A673 (cell line): ENCODE results near the gene FUT2. TPM values are rescaled to one million over a fixed set of nuclear protein-coding genes. Genes with fewer than 3 reads are reported as not detected.

ENCODE experiments used
- BruUV-seq: library from RNA; stranded (reverse); fragments of 400-500 nt; replicated peaks from 2 replicates; lab custom pipeline; 2021; lab: Mats Ljungman, UMichigan
- CTCF ChIA-PET: fragments of 300-600 bp; sonication (Branson Sonifier 250); formaldehyde crosslinking; loops from one replicate; lab custom pipeline; 2022; ENCODE audit warnings: antibody characterized with exemption; lab: Charles Lee
- POLR2A ChIA-PET: fragments of 300-600 bp; sonication (Branson Sonifier 250); formaldehyde crosslinking; loops from one replicate; lab custom pipeline; 2022; ENCODE audit warnings: antibody characterized with exemption; ENCODE audit not compliant: low non-redundant PET; lab: Charles Lee
- DNase-seq: peaks from one replicate; pipeline ENCODE4 v3.0.0-alpha.2; 2015; ENCODE audit warnings: low spot score
- H3K27ac ChIP-seq: fragments of 200-600 bp; sonication (generic); 2 replicates; pipeline ENCODE4 v1.5.1; 2016; ENCODE audit warnings: mixed run types, low read depth, mild to moderate bottlenecking, mixed read lengths, antibody characterized with exemption, low read length; ENCODE audit not compliant: poor library complexity, severe bottlenecking
- H3K27me3 ChIP-seq: fragments of 200-600 bp; sonication (generic); replicated peaks from 2 replicates; pipeline ENCODE4 v1.6.1; 2017; ENCODE audit warnings: mixed run types, low read depth, mild to moderate bottlenecking, mixed read lengths, antibody characterized with exemption, low read length; ENCODE audit not compliant: insufficient read depth, poor library complexity
- H3K36me3 ChIP-seq: fragments of 200-600 bp; sonication (generic); 2 replicates; pipeline ENCODE4 v1.6.1; 2016; ENCODE audit warnings: mixed run types, mild to moderate bottlenecking, mixed read lengths, antibody characterized with exemption, low read length; ENCODE audit not compliant: insufficient read depth, poor library complexity, severe bottlenecking
- H3K4me1 ChIP-seq: fragments of 200-600 bp; sonication (generic); 2 replicates; pipeline ENCODE4 v1.6.1; 2017; ENCODE audit warnings: mixed run types, mild to moderate bottlenecking, mixed read lengths, antibody characterized with exemption, low read length; ENCODE audit not compliant: insufficient read depth, poor library complexity, severe bottlenecking
- H3K4me3 ChIP-seq: fragments of 200-600 bp; sonication (generic); 2 replicates; pipeline ENCODE4 v1.5.1; 2016; ENCODE audit warnings: low read depth, mixed run types, mild to moderate bottlenecking, mixed read lengths, low read length; ENCODE audit not compliant: poor library complexity, severe bottlenecking
- H3K9me3 ChIP-seq: fragments of 200-600 bp; sonication (generic); 2 replicates; pipeline ENCODE4 v1.6.1; 2016; ENCODE audit warnings: mixed run types, low read depth, mild to moderate bottlenecking, mixed read lengths, antibody characterized with exemption, low read length; ENCODE audit not compliant: poor library complexity, severe bottlenecking
- EZH2 ChIP-seq: fragments of 200-600 bp; sonication (generic); IDR thresholded peaks from 2 replicates; pipeline ENCODE4 v1.6.1; 2017; ENCODE audit warnings: borderline replicate concordance, low read depth, mild to moderate bottlenecking, mixed read lengths, antibody characterized with exemption, low read length; ENCODE audit not compliant: poor library complexity, severe bottlenecking
- intact Hi-C: fragments of 100-400 bp; cut with micrococcal nuclease; formaldehyde crosslinking; loops from one replicate; pipeline ENCODE4 v1.10.0; 2022; ENCODE audit not compliant: unreplicated experiment
- total RNA-seq: library from RNA; stranded (reverse); gene quantifications from 2 replicates; pipeline ENCODE4 v1.2.3, GENCODE V29; 2021
- TF ChIP-seq, protein P1 (sequence below): fragments of 300-800, 200-600 bp; sonication (generic); conservative IDR thresholded peaks from 2 replicates; pipeline ENCODE4 v1.5.1; 2017; ENCODE audit warnings: low read depth, mild to moderate bottlenecking, antibody characterized with exemption, low read length, moderate library complexity, mixed read lengths

Gene FUT2
- total RNA-seq, 1 experiment from 2014 or later: not detected

DNA sequence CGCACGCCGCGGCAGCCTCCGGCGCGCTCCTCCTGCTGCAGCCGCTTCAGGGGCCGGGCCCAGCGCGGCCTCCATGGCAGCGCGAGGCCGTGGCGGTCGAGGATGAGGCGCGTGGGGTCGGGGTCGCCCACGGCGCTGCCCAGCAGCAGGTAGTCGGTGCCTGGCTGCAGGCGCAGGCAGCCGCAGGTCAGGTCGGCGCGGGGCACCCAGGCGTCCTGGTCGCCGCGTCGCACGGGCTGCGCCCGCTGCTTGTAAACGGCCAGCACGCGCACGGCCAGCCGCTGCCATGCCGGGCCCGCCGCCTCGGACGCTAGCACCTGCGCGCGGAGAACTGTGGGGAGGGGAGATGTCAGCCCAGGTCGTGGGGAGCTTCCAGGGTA, 34.1 kb upstream of the FUT2 start:
- BruUV-seq: no TSS peak
- DNase-seq: no peak
- intact Hi-C loops: no loop called here
- H3K4me1 ChIP-seq: no peaks in the 10 kb centered on the region
- H3K36me3 ChIP-seq: no peaks in the 10 kb centered on the region
- no peak overlapping the region for H3K4me3 ChIP-seq
- no peak overlapping the region for H3K27ac ChIP-seq
- no peaks in the 10 kb centered on the region for H3K9me3 ChIP-seq
- CTCF ChIA-PET: no interaction called here
- POLR2A ChIA-PET: interaction anchor here (0.6 kb wide), 1 partner anchor 14 kb away, joined by 5 read pairs; no protein-coding TSS in a partner anchor
- TF ChIP-seq EZH2: no peak
- TF ChIP-seq, protein P1, sequence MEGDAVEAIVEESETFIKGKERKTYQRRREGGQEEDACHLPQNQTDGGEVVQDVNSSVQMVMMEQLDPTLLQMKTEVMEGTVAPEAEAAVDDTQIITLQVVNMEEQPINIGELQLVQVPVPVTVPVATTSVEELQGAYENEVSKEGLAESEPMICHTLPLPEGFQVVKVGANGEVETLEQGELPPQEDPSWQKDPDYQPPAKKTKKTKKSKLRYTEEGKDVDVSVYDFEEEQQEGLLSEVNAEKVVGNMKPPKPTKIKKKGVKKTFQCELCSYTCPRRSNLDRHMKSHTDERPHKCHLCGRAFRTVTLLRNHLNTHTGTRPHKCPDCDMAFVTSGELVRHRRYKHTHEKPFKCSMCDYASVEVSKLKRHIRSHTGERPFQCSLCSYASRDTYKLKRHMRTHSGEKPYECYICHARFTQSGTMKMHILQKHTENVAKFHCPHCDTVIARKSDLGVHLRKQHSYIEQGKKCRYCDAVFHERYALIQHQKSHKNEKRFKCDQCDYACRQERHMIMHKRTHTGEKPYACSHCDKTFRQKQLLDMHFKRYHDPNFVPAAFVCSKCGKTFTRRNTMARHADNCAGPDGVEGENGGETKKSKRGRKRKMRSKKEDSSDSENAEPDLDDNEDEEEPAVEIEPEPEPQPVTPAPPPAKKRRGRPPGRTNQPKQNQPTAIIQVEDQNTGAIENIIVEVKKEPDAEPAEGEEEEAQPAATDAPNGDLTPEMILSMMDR: no peak
- H3K27me3 ChIP-seq: no peaks in the 10 kb centered on the region

DNA sequence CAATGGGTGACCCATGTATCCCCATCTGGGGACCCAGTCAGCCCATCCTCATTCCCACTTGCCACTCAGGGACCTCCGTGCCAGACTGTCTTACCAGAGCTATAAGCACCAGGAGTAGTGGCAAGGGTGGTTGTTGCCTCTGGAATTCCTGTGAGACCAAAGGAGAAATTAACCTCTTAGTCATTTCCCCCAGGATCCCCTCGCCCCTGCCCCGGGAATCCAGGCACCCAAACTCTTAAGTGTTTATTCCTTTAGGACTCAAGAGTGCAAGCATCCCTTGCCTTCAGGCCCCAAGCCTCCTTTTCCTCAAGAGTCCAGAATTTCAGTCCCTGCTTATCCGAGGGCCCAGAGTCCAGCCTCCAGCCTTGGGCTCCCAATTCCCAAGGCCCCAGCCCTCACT, 32.1 kb upstream of the FUT2 start:
- CTCF ChIA-PET: no interaction called here
- H3K9me3 ChIP-seq: no peaks in the 10 kb centered on the region
- no peaks in the 10 kb centered on the region for H3K36me3 ChIP-seq
- BruUV-seq: no TSS peak
- no peak for TF ChIP-seq EZH2
- TF ChIP-seq, protein P1: no peak
- H3K4me1 ChIP-seq: no peaks in the 10 kb centered on the region
- intact Hi-C loops: no loop called here
- POLR2A ChIA-PET: no interaction called here
- H3K27me3 ChIP-seq: no peaks in the 10 kb centered on the region
- H3K4me3 ChIP-seq: no peak overlapping the region
- no peak for DNase-seq
- H3K27ac ChIP-seq: no peak overlapping the region

DNA sequence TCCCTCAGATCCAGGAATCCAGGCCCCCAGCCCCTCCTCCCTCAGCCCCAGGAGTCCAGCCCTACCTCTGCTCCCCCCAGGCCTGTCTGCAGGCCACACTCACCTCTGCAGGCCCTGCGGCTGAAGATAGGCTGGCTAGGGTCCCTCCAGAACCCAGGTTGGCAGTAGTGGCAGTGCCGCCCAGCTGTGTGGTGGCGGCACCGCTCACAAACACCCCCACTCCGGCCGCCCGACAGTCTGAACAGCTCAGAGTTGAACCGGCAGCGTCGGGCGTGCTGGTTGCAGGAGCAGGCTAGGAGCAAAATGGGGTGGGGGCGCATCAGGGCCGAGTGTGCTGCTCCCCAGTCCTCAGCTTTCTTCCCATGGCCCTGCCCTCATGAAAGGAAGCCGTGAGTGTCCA, 31.3 kb upstream of the FUT2 start:
- Histone ChIP-seq H3K4me3 (no peak overlapping the region), H3K27me3 (no peaks in the 10 kb centered on the region), H3K9me3 (no peaks in the 10 kb centered on the region), H3K27ac (no peak overlapping the region), H3K4me1 (no peaks in the 10 kb centered on the region), H3K36me3 (no peaks in the 10 kb centered on the region)
- BruUV-seq: no TSS peak
- ChIA-PET POLR2A (no interaction called here), CTCF (interaction anchor here (0.6 to 0.7 kb wide), 2 partner anchors 176 to 906 kb away, joined by 3 to 4 read pairs; no protein-coding TSS in a partner anchor)
- TF ChIP-seq EZH2: no peak
- TF ChIP-seq, protein P1: no peak
- intact Hi-C loops: no loop called here
- DNase-seq: no peak
